ENCODE data around the gene CCDC152. TPM values are rescaled to one million over a fixed set of nuclear protein-coding genes. Genes with fewer than 3 reads are reported as not detected.

Gene CCDC152
- total RNA-seq, 1 donor from 2014 or later, result 0.96 TPM

DNA sequence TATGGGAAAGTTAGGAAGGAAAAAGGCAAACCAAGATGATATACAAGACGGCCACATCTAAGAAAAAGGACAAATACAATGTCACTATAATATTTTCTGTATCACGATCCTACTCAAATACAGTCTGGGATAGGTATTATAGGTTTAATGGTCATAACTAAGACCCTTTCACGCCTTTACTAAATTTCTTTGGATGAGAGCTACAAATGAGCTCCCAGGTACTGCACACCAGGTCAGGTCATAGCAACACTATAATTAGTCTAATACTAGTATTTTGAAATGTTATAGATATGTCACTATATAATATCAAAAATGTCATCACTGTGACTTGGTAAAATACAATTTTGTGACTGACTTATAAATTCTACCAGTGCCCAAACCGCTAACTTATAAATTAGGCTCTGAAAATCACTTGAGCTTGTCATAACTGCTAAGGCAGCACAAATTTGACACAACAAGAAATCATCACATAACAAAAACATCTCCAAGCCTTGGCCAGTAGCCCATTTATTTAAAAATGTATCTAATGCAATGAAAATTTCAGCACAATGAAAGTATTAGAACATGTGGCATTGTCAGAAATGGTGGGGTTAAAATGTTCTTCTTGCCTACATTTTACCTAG is 48.2 kb downstream of the CCDC152 start:
- no peaks in the 10 kb centered on the region for H3K27me3 ChIP-seq (ENCODE audit: control insufficient read depth, insufficient read depth, low read length)
- TF ChIP-seq CTCF (IDR thresholded peaks at IDR 0.05; ENCODE audit: insufficient read depth, low read length, poor library complexity, severe bottlenecking), result no peak
- H3K36me3 ChIP-seq (ENCODE audit: control insufficient read depth, insufficient read depth, low read length), result no peaks in the 10 kb centered on the region
- no peak overlapping the region for H3K4me3 ChIP-seq (ENCODE audit: low read depth, low read length)
- no peak for DNase-seq (ENCODE audit: low read depth)

DNA sequence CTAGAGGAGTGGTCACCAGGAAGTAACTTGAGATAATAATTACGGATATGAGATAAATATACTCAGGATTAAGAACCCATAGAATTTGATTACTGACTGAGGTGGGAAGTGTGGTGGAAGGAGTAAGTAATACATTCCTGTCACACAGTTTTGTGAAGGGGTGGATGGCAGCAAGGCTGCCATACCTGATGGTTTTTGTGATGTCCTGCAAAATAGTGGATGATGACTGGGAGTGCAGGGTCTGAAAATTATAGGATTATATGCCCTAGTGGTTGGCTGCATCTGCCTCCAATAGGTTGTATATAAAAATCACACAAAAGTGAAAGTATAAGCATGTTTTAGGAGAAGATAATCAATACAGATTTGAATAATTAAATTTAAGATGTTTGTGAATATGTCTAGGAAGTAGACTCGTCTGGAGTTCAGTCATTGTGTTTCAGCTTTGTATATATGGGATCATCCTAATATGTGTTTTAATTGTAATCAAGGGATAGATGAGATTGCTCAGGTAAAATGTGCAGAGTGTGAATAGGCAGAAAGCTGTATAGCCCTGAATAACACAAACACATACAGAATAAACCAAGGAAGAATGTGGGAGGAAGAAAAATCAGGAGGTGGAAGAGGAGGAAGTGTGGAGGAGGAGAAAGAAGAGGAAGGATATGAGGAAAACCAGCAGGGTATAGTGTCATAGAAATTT is 49.5 kb downstream of the CCDC152 start:
- TF ChIP-seq CTCF (IDR thresholded peaks at IDR 0.05; ENCODE audit: insufficient read depth, low read length, poor library complexity, severe bottlenecking), result no peak
- Histone ChIP-seq H3K27me3 (ENCODE audit: control insufficient read depth, insufficient read depth, low read length) (no peaks in the 10 kb centered on the region), H3K4me3 (ENCODE audit: low read depth, low read length) (no peak overlapping the region), H3K36me3 (ENCODE audit: control insufficient read depth, insufficient read depth, low read length) (no peaks in the 10 kb centered on the region)
- no peak for DNase-seq (ENCODE audit: low read depth)

DNA sequence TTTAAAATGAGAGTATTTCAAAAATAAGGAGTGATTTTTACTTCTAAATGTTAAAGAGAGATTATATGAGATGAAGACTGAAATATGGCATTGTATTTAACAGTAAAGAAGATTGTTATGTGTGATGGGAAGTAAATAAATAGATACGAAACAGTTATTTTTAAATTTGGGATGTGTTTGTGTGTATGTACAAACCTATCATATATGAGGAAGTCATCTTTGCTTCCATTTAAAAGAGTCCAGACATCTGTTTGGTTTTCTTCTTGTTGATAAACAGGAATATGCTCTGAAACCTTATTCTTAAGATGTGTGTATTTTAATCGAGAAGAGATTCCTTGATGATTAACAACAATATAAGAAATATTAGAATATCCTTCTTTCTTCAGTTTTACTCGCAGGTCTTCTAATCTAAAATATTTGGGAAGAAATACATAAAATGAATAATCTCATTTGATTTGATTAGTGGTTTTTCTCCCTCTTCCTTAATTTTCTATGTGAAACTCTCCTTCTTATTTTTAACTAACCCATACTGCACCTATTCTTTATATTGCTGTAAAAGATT is 50.2 kb downstream of the CCDC152 start:
- no peak overlapping the region for H3K4me3 ChIP-seq (ENCODE audit: low read depth, low read length)
- no peak for TF ChIP-seq CTCF (IDR thresholded peaks at IDR 0.05; ENCODE audit: insufficient read depth, low read length, poor library complexity, severe bottlenecking)

GRCh38 chr5:42807722-42808447 is 51.3 kb downstream of the CCDC152 start:
- no peak for DNase-seq (ENCODE audit: low read depth)
- Histone ChIP-seq H3K4me3 (ENCODE audit: low read depth, low read length) (no peak overlapping the region), H3K27me3 (ENCODE audit: control insufficient read depth, insufficient read depth, low read length) (no peaks in the 10 kb centered on the region), H3K36me3 (ENCODE audit: control insufficient read depth, insufficient read depth, low read length) (no peaks in the 10 kb centered on the region)
- no peak for TF ChIP-seq CTCF (IDR thresholded peaks at IDR 0.05; ENCODE audit: insufficient read depth, low read length, poor library complexity, severe bottlenecking)

More for the DNA sequence above, 50.2 kb downstream of the CCDC152 start:
- no peaks in the 10 kb centered on the region for H3K36me3 ChIP-seq (ENCODE audit: control insufficient read depth, insufficient read depth, low read length)
- H3K27me3 ChIP-seq (ENCODE audit: control insufficient read depth, insufficient read depth, low read length), result no peaks in the 10 kb centered on the region
- no peak for DNase-seq (ENCODE audit: low read depth)

- no peak for TF ChIP-seq CTCF (IDR thresholded peaks at IDR 0.05; ENCODE audit: insufficient read depth, low read length, poor library complexity, severe bottlenecking)
- Histone ChIP-seq H3K27me3 (ENCODE audit: control insufficient read depth, insufficient read depth, low read length) (no peaks in the 10 kb centered on the region), H3K36me3 (ENCODE audit: control insufficient read depth, insufficient read depth, low read length) (no peaks in the 10 kb centered on the region), H3K4me3 (ENCODE audit: low read depth, low read length) (no peak overlapping the region)
- DNase-seq (ENCODE audit: low read depth), result no peak
Observed at GRCh38 chr5:42808888-42809611, 52.4 kb downstream of the CCDC152 start.

Data from kidney epithelial cell (primary cell).